ENCODE results near the gene CNOT6L.

- no peak for TF ChIP-seq CTCF (IDR thresholded peaks at IDR 0.05; ENCODE audit: low read length)
- no peak for TF ChIP-seq EZH2 (optimal IDR thresholded peaks at IDR 0.05; ENCODE audit: low read depth, low read length)
- no peak for TF ChIP-seq EZH2phosphoT487 (IDR thresholded peaks at IDR 0.05; ENCODE audit: low read length)
Observed at GRCh38 chr4:77852892-77853495, 33.8 kb upstream of the CNOT6L start.
